HepG2 (cell line): Measurements from ENCODE around the gene PPP1R1B. TPM values are rescaled to one million over a fixed set of nuclear protein-coding genes. Genes with fewer than 3 reads are reported as not detected.

Source experiments
- CBFB ChIP-seq: sonication (generic); formaldehyde crosslinking; IDR thresholded peaks from 2 replicates; pipeline ENCODE4 v1.4.0; 2020; ENCODE audit warnings: missing genetic modification reagents
- HNRNPLL ChIP-seq: fragments of 200-400 bp; formaldehyde crosslinking; IDR thresholded peaks from 2 replicates; pipeline ENCODE4 v1.6.1; 2017; ENCODE audit warnings: mild to moderate bottlenecking, low read depth, low read length; ENCODE audit not compliant: poor library complexity, severe bottlenecking
- KLF16 ChIP-seq, 2 experiments: sonication (generic) in 1 of 2; formaldehyde crosslinking in 1 of 2; IDR thresholded peaks; 2 replicates each; pipeline versions ENCODE4 v1.6.1 to v1.8.0; 2016 to 2023; ENCODE audit warnings: missing genetic modification reagents in 2 of 2, missing compliant biosample characterization in 1 of 2
- WIZ ChIP-seq: sonication (generic); formaldehyde crosslinking; IDR thresholded peaks from 2 replicates; pipeline ENCODE4 v1.5.1; 2020; ENCODE audit warnings: mild to moderate bottlenecking, missing genetic modification reagents
- YY1 ChIP-seq: IDR thresholded peaks from 2 replicates; pipeline ENCODE4 v1.6.1; 2011; ENCODE audit warnings: low read length, low read depth, moderate library complexity, mild to moderate bottlenecking; ENCODE audit not compliant: insufficient read depth, insufficient replicate concordance
- ZFP1 ChIP-seq: IDR thresholded peaks from 2 replicates; pipeline ENCODE4 v1.6.1; 2016
- ZNF362 ChIP-seq: sonication (generic); formaldehyde crosslinking; IDR thresholded peaks from 2 replicates; pipeline ENCODE4 v1.4.0; 2020; ENCODE audit warnings: missing genetic modification reagents, mild to moderate bottlenecking, borderline replicate concordance
- ZNF451 ChIP-seq: sonication (generic); formaldehyde crosslinking; IDR thresholded peaks from 2 replicates; pipeline ENCODE4 v1.5.0; 2020; ENCODE audit warnings: mild to moderate bottlenecking, missing genetic modification reagents
- polyA plus RNA-seq, 8 experiments: library from polyadenylated mRNA; depleted of rRNA in 3 of 8; stranded (reverse) in 7 of 8; unstranded in 1 of 8; fragments of >200 nt; fragmentation: Illumina TruSeq in 4 of 8; extraction: Trizol in 4 of 8; gene quantifications; 2 replicates each; pipeline versions ENCODE4 v1.2.1 to v1.2.3, GENCODE V29; 2011 to 2016; ENCODE audit warnings: low read depth in 4 of 8, missing spikeins in 1 of 8, mixed read lengths in 1 of 8; ENCODE audit not compliant: insufficient read depth in 1 of 8
- total RNA-seq, 5 experiments: library from RNA; depleted of rRNA; stranded (reverse); fragments of >200 nt; fragmentation: Illumina TruSeq; extraction: Trizol; gene quantifications; 2 replicates each; pipeline ENCODE4 v1.2.3, GENCODE V29; 2016; ENCODE audit warnings: low read depth in 1 of 5
- TF ChIP-seq, protein P1 (sequence below), 2 experiments: fragments of 450-650 bp in 1 of 2; sonication (generic) in 1 of 2; formaldehyde crosslinking in 1 of 2; IDR thresholded peaks; 2 replicates each; pipeline versions ENCODE4 v1.6.1 to v1.8.0; 2016 to 2022; ENCODE audit warnings: antibody characterized with exemption in 1 of 2, mild to moderate bottlenecking in 1 of 2, missing genetic modification reagents in 1 of 2
- TF ChIP-seq, protein P2 (sequence below): IDR thresholded peaks from 2 replicates; pipeline ENCODE4 v1.4.0; 2020; ENCODE audit warnings: mild to moderate bottlenecking, missing genetic modification reagents
- TF ChIP-seq, protein P3 (sequence below): sonication (generic); formaldehyde crosslinking; IDR thresholded peaks from 2 replicates; pipeline ENCODE4 v1.5.0; 2020; ENCODE audit warnings: mild to moderate bottlenecking, missing genetic modification reagents

The PPP1R1B gene
- total and polyA plus RNA-seq, 2 of the 13 experiments (the other 11 are each of a cell fraction or from before 2014, with no cell fraction given) = 0.08 TPM; not detected in 1

GRCh38 chr17:39629898-39630297 lies 3.1 kb downstream of the PPP1R1B start (continued):
- TF ChIP-seq, protein P1, sequence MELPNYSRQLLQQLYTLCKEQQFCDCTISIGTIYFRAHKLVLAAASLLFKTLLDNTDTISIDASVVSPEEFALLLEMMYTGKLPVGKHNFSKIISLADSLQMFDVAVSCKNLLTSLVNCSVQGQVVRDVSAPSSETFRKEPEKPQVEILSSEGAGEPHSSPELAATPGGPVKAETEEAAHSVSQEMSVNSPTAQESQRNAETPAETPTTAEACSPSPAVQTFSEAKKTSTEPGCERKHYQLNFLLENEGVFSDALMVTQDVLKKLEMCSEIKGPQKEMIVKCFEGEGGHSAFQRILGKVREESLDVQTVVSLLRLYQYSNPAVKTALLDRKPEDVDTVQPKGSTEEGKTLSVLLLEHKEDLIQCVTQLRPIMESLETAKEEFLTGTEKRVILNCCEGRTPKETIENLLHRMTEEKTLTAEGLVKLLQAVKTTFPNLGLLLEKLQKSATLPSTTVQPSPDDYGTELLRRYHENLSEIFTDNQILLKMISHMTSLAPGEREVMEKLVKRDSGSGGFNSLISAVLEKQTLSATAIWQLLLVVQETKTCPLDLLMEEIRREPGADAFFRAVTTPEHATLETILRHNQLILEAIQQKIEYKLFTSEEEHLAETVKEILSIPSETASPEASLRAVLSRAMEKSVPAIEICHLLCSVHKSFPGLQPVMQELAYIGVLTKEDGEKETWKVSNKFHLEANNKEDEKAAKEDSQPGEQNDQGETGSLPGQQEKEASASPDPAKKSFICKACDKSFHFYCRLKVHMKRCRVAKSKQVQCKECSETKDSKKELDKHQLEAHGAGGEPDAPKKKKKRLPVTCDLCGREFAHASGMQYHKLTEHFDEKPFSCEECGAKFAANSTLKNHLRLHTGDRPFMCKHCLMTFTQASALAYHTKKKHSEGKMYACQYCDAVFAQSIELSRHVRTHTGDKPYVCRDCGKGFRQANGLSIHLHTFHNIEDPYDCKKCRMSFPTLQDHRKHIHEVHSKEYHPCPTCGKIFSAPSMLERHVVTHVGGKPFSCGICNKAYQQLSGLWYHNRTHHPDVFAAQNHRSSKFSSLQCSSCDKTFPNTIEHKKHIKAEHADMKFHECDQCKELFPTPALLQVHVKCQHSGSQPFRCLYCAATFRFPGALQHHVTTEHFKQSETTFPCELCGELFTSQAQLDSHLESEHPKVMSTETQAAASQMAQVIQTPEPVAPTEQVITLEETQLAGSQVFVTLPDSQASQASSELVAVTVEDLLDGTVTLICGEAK (IDR thresholded peaks at IDR 0.05) = no peak
- TF ChIP-seq, protein P1 (CRISPR knock-in tag; IDR thresholded peaks at IDR 0.05) = 0 out of 2 replicates have a peak, but pooled peaks have one; percentile 40
- TF ChIP-seq, protein P2, sequence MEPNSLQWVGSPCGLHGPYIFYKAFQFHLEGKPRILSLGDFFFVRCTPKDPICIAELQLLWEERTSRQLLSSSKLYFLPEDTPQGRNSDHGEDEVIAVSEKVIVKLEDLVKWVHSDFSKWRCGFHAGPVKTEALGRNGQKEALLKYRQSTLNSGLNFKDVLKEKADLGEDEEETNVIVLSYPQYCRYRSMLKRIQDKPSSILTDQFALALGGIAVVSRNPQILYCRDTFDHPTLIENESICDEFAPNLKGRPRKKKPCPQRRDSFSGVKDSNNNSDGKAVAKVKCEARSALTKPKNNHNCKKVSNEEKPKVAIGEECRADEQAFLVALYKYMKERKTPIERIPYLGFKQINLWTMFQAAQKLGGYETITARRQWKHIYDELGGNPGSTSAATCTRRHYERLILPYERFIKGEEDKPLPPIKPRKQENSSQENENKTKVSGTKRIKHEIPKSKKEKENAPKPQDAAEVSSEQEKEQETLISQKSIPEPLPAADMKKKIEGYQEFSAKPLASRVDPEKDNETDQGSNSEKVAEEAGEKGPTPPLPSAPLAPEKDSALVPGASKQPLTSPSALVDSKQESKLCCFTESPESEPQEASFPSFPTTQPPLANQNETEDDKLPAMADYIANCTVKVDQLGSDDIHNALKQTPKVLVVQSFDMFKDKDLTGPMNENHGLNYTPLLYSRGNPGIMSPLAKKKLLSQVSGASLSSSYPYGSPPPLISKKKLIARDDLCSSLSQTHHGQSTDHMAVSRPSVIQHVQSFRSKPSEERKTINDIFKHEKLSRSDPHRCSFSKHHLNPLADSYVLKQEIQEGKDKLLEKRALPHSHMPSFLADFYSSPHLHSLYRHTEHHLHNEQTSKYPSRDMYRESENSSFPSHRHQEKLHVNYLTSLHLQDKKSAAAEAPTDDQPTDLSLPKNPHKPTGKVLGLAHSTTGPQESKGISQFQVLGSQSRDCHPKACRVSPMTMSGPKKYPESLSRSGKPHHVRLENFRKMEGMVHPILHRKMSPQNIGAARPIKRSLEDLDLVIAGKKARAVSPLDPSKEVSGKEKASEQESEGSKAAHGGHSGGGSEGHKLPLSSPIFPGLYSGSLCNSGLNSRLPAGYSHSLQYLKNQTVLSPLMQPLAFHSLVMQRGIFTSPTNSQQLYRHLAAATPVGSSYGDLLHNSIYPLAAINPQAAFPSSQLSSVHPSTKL = 0 out of 2 replicates have a peak, but pooled peaks have one; percentile 11
- TF ChIP-seq, protein P3, sequence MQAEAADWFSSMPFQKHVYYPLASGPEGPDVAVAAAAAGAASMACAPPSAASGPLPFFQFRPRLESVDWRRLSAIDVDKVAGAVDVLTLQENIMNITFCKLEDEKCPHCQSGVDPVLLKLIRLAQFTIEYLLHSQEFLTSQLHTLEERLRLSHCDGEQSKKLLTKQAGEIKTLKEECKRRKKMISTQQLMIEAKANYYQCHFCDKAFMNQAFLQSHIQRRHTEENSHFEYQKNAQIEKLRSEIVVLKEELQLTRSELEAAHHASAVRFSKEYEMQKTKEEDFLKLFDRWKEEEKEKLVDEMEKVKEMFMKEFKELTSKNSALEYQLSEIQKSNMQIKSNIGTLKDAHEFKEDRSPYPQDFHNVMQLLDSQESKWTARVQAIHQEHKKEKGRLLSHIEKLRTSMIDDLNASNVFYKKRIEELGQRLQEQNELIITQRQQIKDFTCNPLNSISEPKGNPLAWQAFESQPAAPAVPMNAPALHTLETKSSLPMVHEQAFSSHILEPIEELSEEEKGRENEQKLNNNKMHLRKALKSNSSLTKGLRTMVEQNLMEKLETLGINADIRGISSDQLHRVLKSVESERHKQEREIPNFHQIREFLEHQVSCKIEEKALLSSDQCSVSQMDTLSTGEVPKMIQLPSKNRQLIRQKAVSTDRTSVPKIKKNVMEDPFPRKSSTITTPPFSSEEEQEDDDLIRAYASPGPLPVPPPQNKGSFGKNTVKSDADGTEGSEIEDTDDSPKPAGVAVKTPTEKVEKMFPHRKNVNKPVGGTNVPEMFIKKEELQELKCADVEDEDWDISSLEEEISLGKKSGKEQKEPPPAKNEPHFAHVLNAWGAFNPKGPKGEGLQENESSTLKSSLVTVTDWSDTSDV (CRISPR knock-in tag) = no peak
- TF ChIP-seq HNRNPLL (peak; percentile 50), ZFP1 (CRISPR knock-in tag) (no peak), ZNF451 (CRISPR knock-in tag) (no peak), YY1 (no peak), KLF16 (CRISPR knock-in tag; IDR thresholded peaks at IDR 0.05) (no peak), CBFB (CRISPR knock-in tag) (no peak), WIZ (CRISPR knock-in tag) (no peak), ZNF362 (CRISPR knock-in tag) (0 out of 2 replicates have a peak, but pooled peaks have one; percentile 32)
